ENCODE measurements around the gene PLAAT5.

The PLAAT5 gene

GRCh38 chr11:63504054-63504453 lies 13.1 kb upstream of the PLAAT5 start:
- no peak for TF ChIP-seq CTCF (IDR thresholded peaks at IDR 0.05)
- no peak for TF ChIP-seq ZFX (IDR thresholded peaks at IDR 0.05; ENCODE audit: borderline replicate concordance)
- no peak overlapping the region for H3K27ac ChIP-seq

- no peak overlapping the region for H3K27ac ChIP-seq
- TF ChIP-seq CTCF (IDR thresholded peaks at IDR 0.05) (no peak), ZFX (IDR thresholded peaks at IDR 0.05; ENCODE audit: borderline replicate concordance) (no peak)
Observed at GRCh38 chr11:63503492-63503891, 12.5 kb upstream of the PLAAT5 start.

GRCh38 chr11:63502252-63502820 lies 11.4 kb upstream of the PLAAT5 start:
- TF ChIP-seq ZFX (IDR thresholded peaks at IDR 0.05; ENCODE audit: borderline replicate concordance) (no peak), CTCF (IDR thresholded peaks at IDR 0.05) (no peak)

GRCh38 chr11:63501236-63501635 lies 10.3 kb upstream of the PLAAT5 start:
- H3K27ac ChIP-seq = no peak overlapping the region
- TF ChIP-seq ZFX (IDR thresholded peaks at IDR 0.05; ENCODE audit: borderline replicate concordance) (no peak), CTCF (IDR thresholded peaks at IDR 0.05) (no peak)

More at GRCh38 chr11:63502252-63502820, 11.4 kb upstream of the PLAAT5 start:
- no peak overlapping the region for H3K27ac ChIP-seq

GRCh38 chr11:63499874-63500273 lies 8.9 kb upstream of the PLAAT5 start:
- TF ChIP-seq CTCF (IDR thresholded peaks at IDR 0.05) (no peak), ZFX (IDR thresholded peaks at IDR 0.05; ENCODE audit: borderline replicate concordance) (no peak)
- H3K27ac ChIP-seq = no peak overlapping the region

GRCh38 chr11:63494975-63495374 lies 4.0 kb upstream of the PLAAT5 start:
- H3K27ac ChIP-seq = no peak overlapping the region
- TF ChIP-seq ZFX (IDR thresholded peaks at IDR 0.05; ENCODE audit: borderline replicate concordance) (no peak), CTCF (IDR thresholded peaks at IDR 0.05) (no peak)

GRCh38 chr11:63493127-63493526 lies 2.2 kb upstream of the PLAAT5 start:
- H3K27ac ChIP-seq = no peak overlapping the region
- TF ChIP-seq CTCF (IDR thresholded peaks at IDR 0.05) = no peak
- no peak for TF ChIP-seq ZFX (IDR thresholded peaks at IDR 0.05; ENCODE audit: borderline replicate concordance)

All from 22Rv1 (cell line).